BLaER1 treated with 17β-estradiol and CSF1 and Interleukin-3, amounts not matched to agents 10 nM and 100 nM (cell line): Measurements from ENCODE around the gene TAB3.
"Not testable (repeated sequence)": the region's sequence is repeated elsewhere in the genome, so short reads cannot be mapped to it uniquely, and the experiment has no call there.

Source experiments
- H3K27ac ChIP-seq, 11 experiments: shearing (Covaris generic); formaldehyde crosslinking; 2 replicates each; pipeline ENCODE4 v1.8.1; 2022
- H3K27me3 ChIP-seq, 11 experiments: shearing (Covaris generic); formaldehyde crosslinking; 2 replicates each; pipeline ENCODE4 v1.8.1; 2022
- H3K36me3 ChIP-seq, 11 experiments: shearing (Covaris generic); formaldehyde crosslinking; 2 replicates each; pipeline ENCODE4 v1.8.1; 2022
- H3K4me1 ChIP-seq, 10 experiments: shearing (Covaris generic); formaldehyde crosslinking; 2 replicates each; pipeline ENCODE4 v1.8.1; 2022
- H3K4me2 ChIP-seq, 11 experiments: shearing (Covaris generic); formaldehyde crosslinking; 2 replicates each; pipeline ENCODE4 v1.8.1; 2022
- H3K4me3 ChIP-seq, 10 experiments: shearing (Covaris generic); formaldehyde crosslinking; 2 replicates each; pipeline ENCODE4 v1.8.1; 2022
- H3K9ac ChIP-seq, 11 experiments: shearing (Covaris generic); formaldehyde crosslinking; 2 replicates each; pipeline ENCODE4 v1.8.1; 2022
- H3K9me3 ChIP-seq, 11 experiments: shearing (Covaris generic); formaldehyde crosslinking; replicated peaks in 1 of 11; 2 replicates each; pipeline ENCODE4 v1.8.1; 2022
- H4K20me1 ChIP-seq, 11 experiments: shearing (Covaris generic); formaldehyde crosslinking; 2 replicates each; pipeline ENCODE4 v1.8.1; 2022
- Cebpa-rat ChIP-seq, 11 experiments: shearing (Covaris generic); IDR thresholded peaks; 2 replicates each; pipeline ENCODE4 v1.8.1; 2022

The TAB3 gene

DNA sequence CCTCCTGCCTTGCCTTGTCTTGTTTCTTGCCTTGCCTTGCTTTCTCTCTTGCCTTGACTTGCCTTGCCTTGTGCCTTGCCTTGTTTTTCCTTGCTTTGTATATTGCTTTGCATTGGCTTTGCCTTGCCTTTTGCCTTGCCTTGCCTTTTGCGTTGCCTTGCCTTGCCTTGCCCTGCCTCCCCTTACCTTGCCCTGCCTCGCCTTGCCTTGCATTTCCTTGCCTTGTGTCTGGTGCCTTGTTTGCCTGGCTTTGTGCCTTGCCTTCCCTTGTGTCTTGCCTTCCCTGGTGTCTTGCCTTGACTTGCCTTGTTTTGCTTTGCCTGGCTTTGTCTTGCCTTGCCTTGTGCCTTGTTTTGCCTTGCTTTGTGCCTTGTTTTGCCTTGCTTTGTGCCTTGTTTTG is 89.7 kb downstream of the TAB3 start:
- Histone ChIP-seq H3K9me3 (peaks cover 0 to 97% (median 80%) of the 10 kb centered on the region in 11 experiments; a peak in 17 of 22 replicates), H3K4me1 (no peaks in the 10 kb centered on the region), H3K9ac (no peak overlapping the region), H3K27ac (no peak overlapping the region), H3K36me3 (no peaks in the 10 kb centered on the region), H3K4me3 (no peak overlapping the region), H4K20me1 (no peaks in the 10 kb centered on the region), H3K27me3 (no peaks in the 10 kb centered on the region), H3K4me2 (no peak overlapping the region)
- TF ChIP-seq Cebpa-rat (IDR thresholded peaks at IDR 0.05): no peak

- no peak overlapping the region for H3K9ac ChIP-seq
- TF ChIP-seq Cebpa-rat (IDR thresholded peaks at IDR 0.05): no peak
- H3K4me2 ChIP-seq: no peak overlapping the region
- no peak overlapping the region for H3K27ac ChIP-seq
- H3K4me1 ChIP-seq: no peaks in the 10 kb centered on the region
- H3K36me3 ChIP-seq: no peaks in the 10 kb centered on the region
- H3K9me3 ChIP-seq: peaks cover 0 to 97% (median 80%) of the 10 kb centered on the region in 11 experiments; a peak in 17 of 22 replicates
- H3K27me3 ChIP-seq: no peaks in the 10 kb centered on the region
- no peak overlapping the region for H3K4me3 ChIP-seq
- H4K20me1 ChIP-seq: no peaks in the 10 kb centered on the region
Observed at GRCh38 chrX:30798810-30799209, 90.2 kb downstream of the TAB3 start.

DNA sequence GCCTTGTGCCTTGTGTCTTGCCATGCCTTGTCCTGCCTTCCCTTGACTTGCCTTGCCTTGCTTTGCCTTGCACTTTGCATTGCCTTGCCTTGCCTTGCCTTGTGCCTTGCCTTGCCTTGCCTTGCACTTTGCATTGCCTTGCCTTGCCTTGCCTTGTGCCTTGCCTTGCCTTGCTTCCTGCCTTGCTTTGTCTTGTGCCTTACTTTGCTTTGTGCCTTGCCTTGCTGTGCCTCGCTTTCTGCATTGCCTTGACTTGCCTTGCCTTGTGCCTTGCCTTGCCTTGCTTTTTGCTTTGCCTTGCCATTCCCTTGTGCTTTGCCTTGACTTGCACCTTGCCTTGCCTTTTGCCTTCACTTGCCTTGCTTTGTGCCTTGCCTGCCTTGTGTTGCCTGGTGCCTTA is 91.8 kb downstream of the TAB3 start:
- H3K9ac ChIP-seq, H3K4me3 ChIP-seq, H3K4me2 ChIP-seq, H4K20me1 ChIP-seq, H3K27ac ChIP-seq, H3K27me3 ChIP-seq, H3K4me1 ChIP-seq, H3K36me3 ChIP-seq: not testable (repeated sequence)
- H3K9me3 ChIP-seq: peaks cover 0 to 97% (median 77%) of the 10 kb centered on the region in 11 experiments; a peak in 18 of 22 replicates

GRCh38 chrX:30795981-30796958 is 92.8 kb downstream of the TAB3 start:
- no peak for TF ChIP-seq Cebpa-rat (IDR thresholded peaks at IDR 0.05)
- Histone ChIP-seq H3K9me3 (peaks cover 0 to 97% (median 79%) of the 10 kb centered on the region in 11 experiments; a peak in 17 of 22 replicates), H4K20me1 (no peaks in the 10 kb centered on the region; a peak in 1 of 22 replicates), H3K27ac (no peak overlapping the region), H3K4me2 (no peak overlapping the region), H3K27me3 (no peaks in the 10 kb centered on the region), H3K4me3 (no peak overlapping the region), H3K36me3 (no peaks in the 10 kb centered on the region), H3K9ac (no peak overlapping the region), H3K4me1 (no peaks in the 10 kb centered on the region)

- Histone ChIP-seq H3K4me1 (no peaks in the 10 kb centered on the region), H3K36me3 (no peaks in the 10 kb centered on the region), H4K20me1 (no peaks in the 10 kb centered on the region; a peak in 1 of 22 replicates), H3K9ac (no peak overlapping the region), H3K4me3 (no peak overlapping the region), H3K27me3 (no peaks in the 10 kb centered on the region), H3K4me2 (no peak overlapping the region), H3K27ac (no peak overlapping the region), H3K9me3 (peaks cover 0 to 99% (median 76%) of the 10 kb centered on the region in 11 experiments; a peak in 17 of 22 replicates)
- no peak for TF ChIP-seq Cebpa-rat (IDR thresholded peaks at IDR 0.05)
Observed at GRCh38 chrX:30794497-30794896, 94.6 kb downstream of the TAB3 start.

DNA sequence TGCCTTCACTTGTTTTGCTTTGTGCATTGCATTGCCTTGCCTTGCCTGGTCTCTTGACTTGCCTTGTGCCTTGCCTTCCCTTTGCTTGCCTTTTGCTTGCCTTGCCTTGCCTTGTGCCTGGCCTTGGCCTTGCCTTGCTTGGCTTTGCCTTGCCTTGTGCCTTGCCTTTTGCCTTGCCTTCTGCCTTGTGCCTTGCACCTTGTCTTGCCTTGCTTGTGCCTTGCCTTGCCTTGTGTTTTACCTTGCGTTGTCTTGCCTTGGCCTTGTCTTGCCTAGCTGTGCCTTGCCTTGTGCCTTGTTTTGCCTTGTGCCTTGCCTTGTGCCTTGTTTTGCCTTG is 95.3 kb downstream of the TAB3 start:
- no peaks in the 10 kb centered on the region for H3K4me1 ChIP-seq
- H3K9ac ChIP-seq: no peak overlapping the region
- H3K4me3 ChIP-seq: no peak overlapping the region
- no peak overlapping the region for H3K4me2 ChIP-seq
- H4K20me1 ChIP-seq: no peaks in the 10 kb centered on the region; a peak in 1 of 22 replicates
- TF ChIP-seq Cebpa-rat (IDR thresholded peaks at IDR 0.05): no peak
- H3K9me3 ChIP-seq: peaks cover 1 to 95% (median 76%) of the 10 kb centered on the region in 11 experiments; a peak in 18 of 22 replicates
- H3K27me3 ChIP-seq: no peaks in the 10 kb centered on the region
- H3K36me3 ChIP-seq: no peaks in the 10 kb centered on the region
- no peak overlapping the region for H3K27ac ChIP-seq

- Histone ChIP-seq H3K9me3 (peaks cover 6 to 95% (median 73%) of the 10 kb centered on the region in 11 experiments; a peak in 18 of 22 replicates), H4K20me1 (no peaks in the 10 kb centered on the region; a peak in 1 of 22 replicates), H3K36me3 (no peaks in the 10 kb centered on the region), H3K27ac (no peak overlapping the region), H3K4me2 (no peak overlapping the region), H3K9ac (no peak overlapping the region), H3K4me1 (no peaks in the 10 kb centered on the region), H3K4me3 (no peak overlapping the region), H3K27me3 (no peaks in the 10 kb centered on the region)
- no peak for TF ChIP-seq Cebpa-rat (IDR thresholded peaks at IDR 0.05)
Observed at GRCh38 chrX:30793075-30793766, 95.8 kb downstream of the TAB3 start.

DNA sequence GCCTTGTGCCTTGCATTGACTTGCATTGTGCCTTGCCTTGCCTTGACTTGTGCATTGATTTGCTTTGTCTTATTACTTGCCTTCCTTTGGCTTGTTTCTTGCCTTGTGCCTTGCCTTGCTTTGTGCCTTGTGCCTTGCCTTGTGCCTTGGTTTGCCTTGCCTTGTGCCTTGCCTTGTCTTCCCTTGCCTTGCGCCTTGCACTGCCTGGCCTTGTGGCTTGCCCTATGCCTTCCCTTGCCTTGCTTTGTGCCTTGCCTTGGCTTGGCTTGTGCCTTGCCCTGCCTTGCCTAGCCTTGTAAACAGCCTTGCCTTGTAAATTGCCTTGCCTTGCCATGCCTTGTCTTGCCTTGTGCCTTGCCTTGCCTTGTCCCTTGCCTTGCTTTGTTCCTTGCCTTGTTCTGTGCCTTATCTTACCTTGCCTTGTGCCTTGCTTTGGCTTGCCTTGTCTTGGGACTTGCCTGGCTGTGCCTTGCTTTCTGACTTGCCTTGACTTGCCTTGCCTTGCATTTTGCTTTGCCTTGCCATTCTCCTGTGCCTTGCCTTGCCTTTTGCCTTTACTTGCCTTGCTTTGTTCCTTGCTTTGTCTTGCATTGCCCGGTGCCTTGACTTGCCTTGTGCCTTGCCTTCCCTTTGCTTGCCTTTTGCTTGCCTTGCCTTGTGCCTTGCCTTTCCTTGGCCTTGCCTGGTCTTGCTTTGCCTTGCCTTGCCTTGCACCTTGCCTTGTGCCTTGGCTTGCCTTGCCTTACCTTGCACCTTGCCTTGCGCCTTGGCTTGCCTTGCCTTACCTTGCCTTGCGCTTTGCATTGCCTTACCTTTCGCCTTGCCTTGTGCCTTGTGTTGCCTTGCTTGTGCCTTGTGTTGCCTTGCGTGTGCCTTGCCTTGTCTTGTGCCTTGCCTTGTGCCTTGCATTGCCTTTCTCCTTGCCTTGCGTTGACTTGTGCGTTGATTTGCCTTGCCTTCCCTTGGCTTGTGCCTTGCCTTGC is 97.5 kb downstream of the TAB3 start:
- H4K20me1 ChIP-seq: no peaks in the 10 kb centered on the region; a peak in 1 of 22 replicates
- no peak overlapping the region for H3K9ac ChIP-seq
- H3K4me1 ChIP-seq: no peaks in the 10 kb centered on the region

More for the DNA sequence above, 97.5 kb downstream of the TAB3 start:
- Histone ChIP-seq H3K27me3 (no peaks in the 10 kb centered on the region), H3K9me3 (peaks cover 6 to 83% (median 58%) of the 10 kb centered on the region in 11 experiments; a peak in 18 of 22 replicates), H3K4me3 (no peak overlapping the region), H3K36me3 (no peaks in the 10 kb centered on the region), H3K4me2 (no peak overlapping the region), H3K27ac (no peak overlapping the region)
- no peak for TF ChIP-seq Cebpa-rat (IDR thresholded peaks at IDR 0.05)
